Keratinocyte (primary cell): Measurements from ENCODE around the gene SPTAN1. TPM values are rescaled to one million over a fixed set of nuclear protein-coding genes. Genes with fewer than 3 reads are reported as not detected.

Experiments used
- DNase-seq: peaks from one replicate; pipeline ENCODE4 v3.0.0-alpha.2; 2011; ENCODE audit warnings: low read depth, missing footprints, low spot score
- FAIRE-seq: peaks from 2 replicates; lab custom pipeline; 2011; peaks lifted over from hg19 to GRCh38; lab: Jason Lieb, UNC
- H2AFZ ChIP-seq: 2 replicates; pipeline ENCODE4 v1.6.0; 2012; ENCODE audit warnings: low read length, control low read depth, inconsistent platforms; ENCODE audit not compliant: control insufficient read depth
- H3K27ac ChIP-seq: 2 replicates; pipeline ENCODE4 v1.5.1; 2011; ENCODE audit warnings: low read length; ENCODE audit not compliant: control insufficient read depth, insufficient read depth
- H3K27me3 ChIP-seq: 3 replicates; pipeline ENCODE4 v1.6.0; 2011; ENCODE audit warnings: low read length; ENCODE audit not compliant: control insufficient read depth, insufficient read depth; ENCODE audit errors: extremely low read depth
- H3K36me3 ChIP-seq, 2 experiments: 2 replicates in 1 of 2; 3 replicates in 1 of 2; pipeline ENCODE4 v1.5.1; 2011; ENCODE audit warnings: low read length in 2 of 2, mild to moderate bottlenecking in 1 of 2; ENCODE audit not compliant: control insufficient read depth in 2 of 2, insufficient read depth in 2 of 2; ENCODE audit errors: extremely low read depth in 1 of 2
- H3K4me1 ChIP-seq: 3 replicates; pipeline ENCODE4 v1.5.1; 2011; ENCODE audit warnings: low read length; ENCODE audit not compliant: control insufficient read depth, insufficient read depth; ENCODE audit errors: extremely low read depth
- H3K4me2 ChIP-seq: 3 replicates; pipeline ENCODE4 v1.6.0; 2011; ENCODE audit warnings: low read depth, low read length; ENCODE audit not compliant: control insufficient read depth, insufficient read depth; ENCODE audit errors: extremely low read depth
- H3K4me3 ChIP-seq, 3 experiments: fragments of 200-600 bp in 1 of 3; sonication (generic) in 1 of 3; 2 replicates in 2 of 3; 3 replicates in 1 of 3; pipeline ENCODE4 v1.5.1; 2011 to 2016; ENCODE audit warnings: low read length in 3 of 3, mild to moderate bottlenecking in 3 of 3, control low read depth in 2 of 3, inconsistent platforms in 1 of 3, low read depth in 1 of 3, mixed read lengths in 1 of 3, mixed run types in 1 of 3, moderate library complexity in 1 of 3; ENCODE audit not compliant: control insufficient read depth in 2 of 3, insufficient read depth in 2 of 3; ENCODE audit errors: extremely low read depth in 1 of 3
- H3K79me2 ChIP-seq: 2 replicates; pipeline ENCODE4 v1.6.0; 2012; ENCODE audit warnings: low read length; ENCODE audit not compliant: control insufficient read depth, insufficient read depth
- H3K9ac ChIP-seq: 3 replicates; pipeline ENCODE4 v1.6.0; 2011; ENCODE audit warnings: low read length; ENCODE audit not compliant: control insufficient read depth, insufficient read depth; ENCODE audit errors: extremely low read depth
- H3K9me1 ChIP-seq: 3 replicates; pipeline ENCODE4 v1.6.0; 2011; ENCODE audit warnings: low read length; ENCODE audit not compliant: control insufficient read depth, insufficient read depth; ENCODE audit errors: extremely low read depth
- H3K9me3 ChIP-seq: 2 replicates; pipeline ENCODE4 v1.5.1; 2012; ENCODE audit warnings: low read depth, low read length; ENCODE audit not compliant: control insufficient read depth
- H4K20me1 ChIP-seq: 3 replicates; pipeline ENCODE4 v1.6.0; 2011; ENCODE audit warnings: low read length; ENCODE audit not compliant: control insufficient read depth, insufficient read depth; ENCODE audit errors: extremely low read depth
- CTCF ChIP-seq, 3 experiments: IDR thresholded peaks in 1 of 3; conservative IDR thresholded peaks in 1 of 3; optimal IDR thresholded peaks in 1 of 3; 2 replicates in 2 of 3; 3 replicates in 1 of 3; pipeline versions ENCODE3 to v1.5.1; 2011; ENCODE audit warnings: low read length in 3 of 3, mild to moderate bottlenecking in 3 of 3, moderate library complexity in 2 of 3, control low read depth in 1 of 3, inconsistent platforms in 1 of 3; ENCODE audit not compliant: insufficient read depth in 2 of 3; ENCODE audit errors: extremely low read depth in 1 of 3
- EZH2 ChIP-seq: IDR thresholded peaks from one replicate; pipeline ENCODE4 v1.6.1; 2012; ENCODE audit warnings: inconsistent platforms, mild to moderate bottlenecking, low read length, moderate library complexity
- dilution Hi-C: fragments of 300-500 bp; cut with MboI; formaldehyde crosslinking; loops from one replicate; pipeline ENCODE4 v1.7.0; 2020; ENCODE audit warnings: low sequenced_read_pairs; ENCODE audit not compliant: extremely low pct_ligation_motif_present
- polyA plus RNA-seq, 5 experiments: library from polyadenylated mRNA; depleted of rRNA in 3 of 5; stranded (reverse) in 3 of 5; stranded (forward) in 1 of 5; unstranded in 1 of 5; fragments of >200 nt; gene quantifications; 1 replicate in 1 of 5; 2 replicates in 3 of 5; 3 replicates in 1 of 5; pipeline versions ENCODE4 v1.2.1 to v1.2.3, GENCODE V29; 2011 to 2012; ENCODE audit warnings: missing spikeins in 2 of 5, low read depth in 1 of 5, low replicate concordance in 1 of 5

Gene SPTAN1
- polyA plus RNA-seq, 1 donor (not counting 4 experiments of a cell fraction or from before 2014, with no cell fraction given) = 98.7 TPM

- DNase-seq = no peak
- TF ChIP-seq CTCF (optimal IDR thresholded peaks at IDR 0.05 in 1 of 3, IDR thresholded peaks at IDR 0.05 in 1 of 3, conservative IDR thresholded peaks at IDR 0.05 in 1 of 3; ENCODE audit: extremely low read depth in 1 of 3, insufficient read depth in 2 of 3, low read length in 3 of 3) (no peak), EZH2 (no peak)
- H3K9ac ChIP-seq = no peak overlapping the region
- no peak overlapping the region for H3K4me3 ChIP-seq
- no peak overlapping the region for H2AFZ ChIP-seq
- H4K20me1 ChIP-seq = peaks cover 2% of the 10 kb centered on the region
- no peaks in the 10 kb centered on the region for H3K9me1 ChIP-seq
- no peaks in the 10 kb centered on the region for H3K79me2 ChIP-seq
- H3K36me3 ChIP-seq = peaks cover 49 to 60% of the 10 kb centered on the region in 2 experiments
- H3K27me3 ChIP-seq = no peaks in the 10 kb centered on the region
- dilution Hi-C loops = no loop called here
- H3K4me2 ChIP-seq = no peak overlapping the region
- no peak overlapping the region for H3K27ac ChIP-seq
- no peaks in the 10 kb centered on the region for H3K9me3 ChIP-seq
- H3K4me1 ChIP-seq = no peaks in the 10 kb centered on the region
- no peak for FAIRE-seq
Observed at GRCh38 chr9:128614728-128615127, 62.3 kb downstream of the SPTAN1 start.

- no peaks in the 10 kb centered on the region for H3K9me3 ChIP-seq
- no peaks in the 10 kb centered on the region for H3K9me1 ChIP-seq
- H3K4me1 ChIP-seq = no peaks in the 10 kb centered on the region
- H3K9ac ChIP-seq = no peak overlapping the region
- TF ChIP-seq EZH2 (no peak), CTCF (optimal IDR thresholded peaks at IDR 0.05 in 1 of 3, IDR thresholded peaks at IDR 0.05 in 1 of 3, conservative IDR thresholded peaks at IDR 0.05 in 1 of 3; ENCODE audit: extremely low read depth in 1 of 3, insufficient read depth in 2 of 3, low read length in 3 of 3) (no peak)
- H3K79me2 ChIP-seq = no peaks in the 10 kb centered on the region
- no peaks in the 10 kb centered on the region for H3K27me3 ChIP-seq
- dilution Hi-C loops = no loop called here
- no peak overlapping the region for H3K4me2 ChIP-seq
- no peak overlapping the region for H2AFZ ChIP-seq
- H3K36me3 ChIP-seq = peaks cover 48 to 61% of the 10 kb centered on the region in 2 experiments
- DNase-seq (no peak), FAIRE-seq (no peak)
- H4K20me1 ChIP-seq = no peaks in the 10 kb centered on the region
- no peak overlapping the region for H3K27ac ChIP-seq
- H3K4me3 ChIP-seq = no peak overlapping the region
Observed at GRCh38 chr9:128615571-128615970, 63.2 kb downstream of the SPTAN1 start.
